A549 (cell line): ENCODE measurements around the gene KRT16. TPM values are rescaled to one million over a fixed set of nuclear protein-coding genes. Genes with fewer than 3 reads are reported as not detected.
"Not testable (repeated sequence)": the region's sequence is repeated elsewhere in the genome, so short reads cannot be mapped to it uniquely, and the experiment has no call there.

ENCODE experiments used
- ATAC-seq, 2 experiments: fragments of 200-7000 bp in 1 of 2; fragments of >200 bp in 1 of 2; cut with Nextera tagmentation in 1 of 2; cut with Tn5 transposase in 1 of 2; 3 replicates each; pipeline versions ENCODE4 v1.8.0 to v1.9.1; 2018 to 2020; ENCODE audit warnings: mild to moderate bottlenecking in 1 of 2, moderate library complexity in 1 of 2
- CTCF ChIA-PET: fragments of 300-600 bp; sonication (Branson Sonifier 250); formaldehyde crosslinking; extraction: SDS; loops from one replicate; lab custom pipeline; 2021; ENCODE audit warnings: antibody characterized with exemption, inconsistent platforms; lab: Yijun Ruan, JAX
- POLR2A ChIA-PET: fragments of 350-600 bp; formaldehyde crosslinking; extraction: SDS; loops from one replicate; lab custom pipeline; 2021; ENCODE audit warnings: antibody characterized with exemption, inconsistent platforms; lab: Yijun Ruan, JAX
- DNase-seq, 2 experiments: peaks; one replicate each; pipeline versions ENCODE4 v3.0.0 to v3.0.0-alpha.2; 2011 to 2016; ENCODE audit warnings: low read depth in 1 of 2, low spot score in 1 of 2
- FAIRE-seq: peaks from 2 replicates; lab custom pipeline; 2011; peaks lifted over from hg19 to GRCh38; lab: Jason Lieb, UNC
- H3K27ac ChIP-seq, 2 experiments: fragments of >200 bp; sonication (Bioruptor Twin); formaldehyde crosslinking; 3 replicates each; pipeline ENCODE4 v1.5.1; 2016 to 2017
- H3K4me1 ChIP-seq: fragments of >200 bp; sonication (Bioruptor Twin); formaldehyde crosslinking; 3 replicates; pipeline ENCODE4 v1.6.1; 2016
- H3K4me2 ChIP-seq: fragments of >200 bp; sonication (Bioruptor Twin); formaldehyde crosslinking; 3 replicates; pipeline ENCODE4 v1.6.1; 2016
- H3K4me3 ChIP-seq: fragments of >200 bp; sonication (Bioruptor Twin); formaldehyde crosslinking; 3 replicates; pipeline ENCODE4 v1.5.1; 2016
- H3K9me3 ChIP-seq: fragments of >200 bp; sonication (Bioruptor Twin); formaldehyde crosslinking; 3 replicates; pipeline ENCODE4 v1.6.1; 2016
- ATOH8 ChIP-seq: fragments of 250-450 bp; sonication (Bioruptor Pico); IDR thresholded peaks from 2 replicates; pipeline ENCODE4 v1.5.0; 2020; ENCODE audit warnings: low read depth, mild to moderate bottlenecking, moderate library complexity
- BCL3 ChIP-seq: fragments of >200 bp; sonication (Bioruptor Twin); formaldehyde crosslinking; IDR thresholded peaks from 3 replicates; pipeline ENCODE4 v1.6.1; 2016
- CBX8 ChIP-seq: fragments of 200-600 bp; sonication (generic); IDR thresholded peaks from 2 replicates; pipeline ENCODE4 v1.6.1; 2016
- EHF ChIP-seq: fragments of 250-450 bp; sonication (Bioruptor Pico); IDR thresholded peaks from 2 replicates; pipeline ENCODE4 v1.5.0; 2020; ENCODE audit warnings: mild to moderate bottlenecking
- EHMT2 ChIP-seq: fragments of 200-600 bp; sonication (generic); IDR thresholded peaks from 2 replicates; pipeline ENCODE4 v1.6.1; 2016; ENCODE audit warnings: antibody characterized with exemption, low read depth, mild to moderate bottlenecking, moderate library complexity
- EP300 ChIP-seq, 2 experiments: fragments of >200 bp; sonication (Bioruptor Twin); formaldehyde crosslinking; IDR thresholded peaks; 2 replicates in 1 of 2; 3 replicates in 1 of 2; pipeline ENCODE4 v1.6.1; 2016 to 2017
- ESRRA ChIP-seq: fragments of 150-350 bp; IDR thresholded peaks from 2 replicates; pipeline ENCODE4 v1.6.1; 2014; ENCODE audit warnings: mild to moderate bottlenecking, low read length, borderline replicate concordance
- HDAC2 ChIP-seq: fragments of 200-600 bp; sonication (generic); IDR thresholded peaks from 2 replicates; pipeline ENCODE4 v1.6.1; 2016
- HOXB13 ChIP-seq: fragments of 250-450 bp; sonication (Bioruptor Pico); IDR thresholded peaks from 2 replicates; pipeline ENCODE4 v1.5.0; 2020; ENCODE audit warnings: low read depth, mild to moderate bottlenecking, moderate library complexity
- JUNB ChIP-seq: fragments of >200 bp; sonication (Bioruptor Twin); formaldehyde crosslinking; IDR thresholded peaks from 2 replicates; pipeline ENCODE4 v1.6.1; 2016
- MAX ChIP-seq: IDR thresholded peaks from 2 replicates; pipeline ENCODE4 v1.6.1; 2012
- NPAS2 ChIP-seq: fragments of 250-450 bp; sonication (Bioruptor Pico); IDR thresholded peaks from 2 replicates; pipeline ENCODE4 v1.8.0; 2022; ENCODE audit warnings: mild to moderate bottlenecking, moderate library complexity, borderline replicate concordance
- POLR2A ChIP-seq: IDR thresholded peaks from 2 replicates; pipeline ENCODE4 v1.6.1; 2012; ENCODE audit warnings: mild to moderate bottlenecking, low read length
- RFX5 ChIP-seq: fragments of 450-650 bp; IDR thresholded peaks from 2 replicates; pipeline ENCODE4 v1.7.1; 2014; ENCODE audit warnings: antibody characterized with exemption, mild to moderate bottlenecking, moderate library complexity
- RNF2 ChIP-seq: fragments of 200-600 bp; sonication (generic); IDR thresholded peaks from 2 replicates; pipeline ENCODE4 v1.6.1; 2016; ENCODE audit warnings: low read depth, mild to moderate bottlenecking, antibody characterized with exemption, moderate library complexity, borderline replicate concordance
- SMC3 ChIP-seq: fragments of >200 bp; sonication (Bioruptor Twin); formaldehyde crosslinking; IDR thresholded peaks from 3 replicates; pipeline ENCODE4 v1.6.1; 2018; ENCODE audit warnings: inconsistent platforms
- SREBF2 ChIP-seq: fragments of 450-650 bp; IDR thresholded peaks from 2 replicates; pipeline ENCODE4 v1.6.1; 2014; ENCODE audit warnings: mild to moderate bottlenecking, moderate library complexity
- ZC3H11A ChIP-seq: fragments of 450-650 bp; IDR thresholded peaks from 2 replicates; pipeline ENCODE4 v1.6.1; 2014; ENCODE audit warnings: antibody characterized with exemption, mild to moderate bottlenecking
- WGBS: methylation state at CpG from one replicate; pipeline ENCODE4 v1.1.6; 2017; ENCODE audit errors: missing lambda C conversion rate; 5-methylcytosine and 5-hydroxymethylcytosine counted together
- polyA plus RNA-seq, 4 experiments: library from polyadenylated mRNA; depleted of rRNA in 3 of 4; stranded (reverse); fragments of >200 nt; fragmentation: RNase III in 1 of 4; extraction: RNeasy Plus Mini Kit Qiagen cat#74134 plus additional on column Dnase treatment in 1 of 4; gene quantifications; 2 replicates in 3 of 4; 3 replicates in 1 of 4; pipeline ENCODE4 v1.2.3, GENCODE V29; 2011 to 2017

Gene KRT16
- polyA plus RNA-seq, 2 of the 4 experiments (the other 2 are of a cell fraction), result 0.28 TPM; not detected in 1

GRCh38 chr17:41621916-41622315 lies 9.3 kb upstream of the KRT16 start:
- Histone ChIP-seq H3K27ac (no peak overlapping the region), H3K4me1 (peaks cover 9% of the 10 kb centered on the region; the same call in 2 of the 3 replicates), H3K4me2 (no peak overlapping the region), H3K9me3 (no peaks in the 10 kb centered on the region), H3K4me3 (no peak overlapping the region)
- ATAC-seq, result no peak
- FAIRE-seq, result no peak
- POLR2A ChIA-PET, result no interaction called here
- no peak for DNase-seq
- CTCF ChIA-PET, result interaction anchor here (1.9 to 3.1 kb wide), 2 partner anchors 26 to 73 kb away, joined by 12 to 21 read pairs; no protein-coding TSS in a partner anchor
- WGBS, result 73% methylated on average over 2 of the region's 2 CpGs
- TF ChIP-seq EP300 (IDR thresholded peaks at IDR 0.05) (no peak), RNF2 (no peak)

- 86% methylated on average over 11 of the region's 11 CpGs for WGBS
- not testable (repeated sequence) for DNase-seq, FAIRE-seq, H3K9me3 ChIP-seq, H3K4me2 ChIP-seq, H3K4me3 ChIP-seq, H3K4me1 ChIP-seq, ATAC-seq
- ChIA-PET CTCF (interaction anchor here (0.8 to 3.1 kb wide), 4 partner anchors 10 to 72 kb away, joined by 3 to 21 read pairs (median 8); no protein-coding TSS in a partner anchor), POLR2A (interaction anchor here (0.6 kb wide), 1 partner anchor 67 kb away, joined by 4 read pairs; no protein-coding TSS in a partner anchor)
- H3K27ac ChIP-seq, result 0 out of 6 replicates have a peak overlapping the region, but pooled peaks of 1 of the 2 experiments have one; percentile 6
Measured at GRCh38 chr17:41621435-41621817, 8.9 kb upstream of the KRT16 start.

GRCh38 chr17:41620583-41621434 lies 8.2 kb upstream of the KRT16 start:
- Histone ChIP-seq H3K4me2 (no peak overlapping the region), H3K27ac (0 out of 6 replicates have a peak overlapping the region, but pooled peaks of 1 of the 2 experiments have one; percentile 6), H3K4me1 (peaks cover 9% of the 10 kb centered on the region; the same call in 2 of the 3 replicates), H3K9me3 (no peaks in the 10 kb centered on the region), H3K4me3 (no peak overlapping the region)
- ATAC-seq (no peak), DNase-seq (no peak), FAIRE-seq (no peak)
- no peak for TF ChIP-seq HDAC2
- TF ChIP-seq BCL3, result no peak
- no peak for TF ChIP-seq EHF
- no peak for TF ChIP-seq NPAS2
- TF ChIP-seq JUNB, result no peak
- ChIA-PET POLR2A (interaction anchor here (0.6 kb wide), 1 partner anchor 67 kb away, joined by 4 read pairs; no protein-coding TSS in a partner anchor), CTCF (interaction anchor here (0.8 to 3.1 kb wide), 5 partner anchors 10 to 72 kb away, joined by 3 to 21 read pairs (median 3); no protein-coding TSS in a partner anchor)
- 84% methylated on average over 20 of the region's 21 CpGs for WGBS

GRCh38 chr17:41619927-41620582 lies 7.5 kb upstream of the KRT16 start:
- peak; percentile 23 for FAIRE-seq
- ATAC-seq, DNase-seq, H3K9me3 ChIP-seq, H3K4me2 ChIP-seq, POLR2A ChIA-PET, H3K27ac ChIP-seq, H3K4me3 ChIP-seq, H3K4me1 ChIP-seq: not testable (repeated sequence)
- CTCF ChIA-PET, result interaction anchor here (1.2 to 3.1 kb wide), 5 partner anchors 26 to 71 kb away, joined by 3 to 21 read pairs (median 4); no protein-coding TSS in a partner anchor
- 70% methylated on average over 6 of the region's 6 CpGs for WGBS

- 69% methylated on average over 20 of the region's 20 CpGs for WGBS
- POLR2A ChIA-PET, result no interaction called here
- TF ChIP-seq ATOH8 (CRISPR knock-in tag), result no peak
- no peak for TF ChIP-seq EHF
- no peak for TF ChIP-seq SMC3
- TF ChIP-seq EHMT2, result no peak
- TF ChIP-seq POLR2A, result no peak
- TF ChIP-seq SREBF2, result no peak
- no peak for TF ChIP-seq ZC3H11A
- TF ChIP-seq RFX5, result no peak
- no peak for TF ChIP-seq ESRRA
- TF ChIP-seq NPAS2, result no peak
- no peak for TF ChIP-seq HOXB13 (CRISPR knock-in tag)
- no peak for TF ChIP-seq MAX
- TF ChIP-seq CBX8, result no peak
- TF ChIP-seq, all 56 proteins: peak for 0
- FAIRE-seq (no peak), DNase-seq (no peak), ATAC-seq (peak; percentile 15 to 26; a peak in 3 of 6 replicates)
- Histone ChIP-seq H3K9me3 (no peaks in the 10 kb centered on the region), H3K4me3 (no peak overlapping the region), H3K27ac (no peak overlapping the region), H3K4me2 (no peak overlapping the region), H3K4me1 (peaks cover 7% of the 10 kb centered on the region; the same call in 2 of the 3 replicates)
- CTCF ChIA-PET, result interaction anchor here (0.6 to 3.1 kb wide), 7 partner anchors 26 to 318 kb away, joined by 3 to 21 read pairs (median 4); no protein-coding TSS in a partner anchor
Measured at GRCh38 chr17:41619036-41619926, 6.7 kb upstream of the KRT16 start.
